H9 (cell line): ENCODE data around the gene DPYSL5. TPM values are rescaled to one million over a fixed set of nuclear protein-coding genes. Genes with fewer than 3 reads are reported as not detected.
A peak's percentile ranks its signal among the peaks of the same experiment; 100 is the strongest.

Experiments used
- DNase-seq: peaks from one replicate; pipeline ENCODE4 v3.0.0-alpha.2; 2017
- H2AFZ ChIP-seq: one replicate; pipeline ENCODE4 v1.6.1; 2013; ENCODE audit warnings: mild to moderate bottlenecking, low read length, control low read depth, moderate library complexity
- H2AK5ac ChIP-seq: 2 replicates; pipeline ENCODE4 v1.6.1; 2013; ENCODE audit warnings: low read length, control low read depth, mixed read lengths; ENCODE audit not compliant: insufficient read length
- H2BK120ac ChIP-seq: one replicate; pipeline ENCODE4 v1.6.1; 2013; ENCODE audit warnings: low read depth, mild to moderate bottlenecking, low read length, control low read depth, inconsistent platforms; ENCODE audit not compliant: poor library complexity, severe bottlenecking
- H2BK12ac ChIP-seq: 2 replicates; pipeline ENCODE4 v1.6.1; 2013; ENCODE audit warnings: low read length, control low read depth, mixed read lengths, low read depth; ENCODE audit not compliant: insufficient read length
- H2BK15ac ChIP-seq: 2 replicates; pipeline ENCODE4 v1.6.1; 2013; ENCODE audit warnings: low read depth, low read length, control low read depth
- H2BK20ac ChIP-seq: one replicate; pipeline ENCODE4 v1.6.1; 2013; ENCODE audit warnings: low read depth, mild to moderate bottlenecking, low read length, control low read depth, inconsistent platforms; ENCODE audit not compliant: poor library complexity, severe bottlenecking
- H2BK5ac ChIP-seq: 2 replicates; pipeline ENCODE4 v1.6.1; 2013; ENCODE audit warnings: low read length, control low read depth, mixed read lengths; ENCODE audit not compliant: insufficient read length
- H3K14ac ChIP-seq: 2 replicates; pipeline ENCODE4 v1.6.1; 2013; ENCODE audit warnings: low read length, control low read depth; ENCODE audit not compliant: insufficient read depth
- H3K18ac ChIP-seq: 2 replicates; pipeline ENCODE4 v1.6.1; 2013; ENCODE audit warnings: low read depth, mild to moderate bottlenecking, mixed read lengths, low read length, control low read depth; ENCODE audit not compliant: insufficient read length
- H3K23ac ChIP-seq: 2 replicates; pipeline ENCODE4 v1.6.1; 2013; ENCODE audit warnings: low read length, control low read depth, mixed read lengths, low read depth; ENCODE audit not compliant: insufficient read length
- H3K23me2 ChIP-seq: 2 replicates; pipeline ENCODE4 v1.6.1; 2013; ENCODE audit warnings: low read depth, mild to moderate bottlenecking, mixed read lengths, low read length, control low read depth; ENCODE audit not compliant: insufficient read length, poor library complexity, severe bottlenecking
- H3K27ac ChIP-seq: 2 replicates; pipeline ENCODE4 v1.5.1; 2013; ENCODE audit warnings: low read length, control low read depth, mixed read lengths, low read depth; ENCODE audit not compliant: insufficient read length
- H3K27me3 ChIP-seq: 2 replicates; pipeline ENCODE4 v1.6.1; 2013; ENCODE audit warnings: low read length, control low read depth, inconsistent platforms; ENCODE audit not compliant: insufficient read depth
- H3K4ac ChIP-seq: 2 replicates; pipeline ENCODE4 v1.6.1; 2013; ENCODE audit warnings: low read depth, mild to moderate bottlenecking, control low read depth, inconsistent platforms, low read length, moderate library complexity
- H3K4me1 ChIP-seq: 2 replicates; pipeline ENCODE4 v1.6.1; 2013; ENCODE audit warnings: low read length, control low read depth, inconsistent platforms; ENCODE audit not compliant: insufficient read depth
- H3K4me2 ChIP-seq: 2 replicates; pipeline ENCODE4 v1.6.1; 2013; ENCODE audit warnings: low read length, control low read depth, mixed read lengths; ENCODE audit not compliant: insufficient read length, insufficient read depth
- H3K56ac ChIP-seq: 2 replicates; pipeline ENCODE4 v1.6.1; 2013; ENCODE audit warnings: low read depth, mild to moderate bottlenecking, mixed read lengths, low read length, control low read depth; ENCODE audit not compliant: insufficient read length
- H3K79me1 ChIP-seq: 2 replicates; pipeline ENCODE4 v1.6.1; 2013; ENCODE audit warnings: low read depth, mild to moderate bottlenecking, moderate library complexity, low read length, control low read depth, inconsistent platforms; ENCODE audit not compliant: insufficient read depth, poor library complexity, severe bottlenecking
- H3K79me2 ChIP-seq: 2 replicates; pipeline ENCODE4 v1.6.1; 2013; ENCODE audit warnings: low read length, control low read depth, inconsistent platforms; ENCODE audit not compliant: insufficient read depth
- H3K9ac ChIP-seq: 2 replicates; pipeline ENCODE4 v1.6.1; 2013; ENCODE audit warnings: low read length, control low read depth, mixed read lengths; ENCODE audit not compliant: insufficient read length; ENCODE audit errors: extremely low read depth
- H3K9me3 ChIP-seq: one replicate; pipeline ENCODE4 v1.6.1; 2013; ENCODE audit warnings: low read depth, low read length, inconsistent platforms; ENCODE audit not compliant: control insufficient read depth
- H3T11ph ChIP-seq: one replicate; pipeline ENCODE4 v1.6.1; 2013; ENCODE audit warnings: mild to moderate bottlenecking, low read length, control low read depth, inconsistent platforms
- H4K20me1 ChIP-seq: one replicate; pipeline ENCODE4 v1.6.1; 2013; ENCODE audit not compliant: control insufficient read depth, insufficient read length, insufficient read depth
- H4K5ac ChIP-seq: 2 replicates; pipeline ENCODE4 v1.6.1; 2013; ENCODE audit warnings: low read depth, mild to moderate bottlenecking, mixed read lengths, low read length, control low read depth; ENCODE audit not compliant: insufficient read length
- H4K8ac ChIP-seq: replicated peaks from 2 replicates; pipeline ENCODE4 v1.6.1; 2013; ENCODE audit warnings: low read length, control low read depth, mixed read lengths, low read depth; ENCODE audit not compliant: insufficient read length
- H4K91ac ChIP-seq: 2 replicates; pipeline ENCODE4 v1.6.1; 2013; ENCODE audit warnings: low read depth, mild to moderate bottlenecking, moderate library complexity, mixed read lengths, low read length, control low read depth; ENCODE audit not compliant: insufficient read length
- H3K27ac Mint-ChIP-seq, 3 experiments: 2 replicates in 2 of 3; 3 replicates in 1 of 3; pipeline ENCODE4 v1.8.0; 2020 to 2021; ENCODE audit warnings: mixed read lengths in 3 of 3, mild to moderate bottlenecking in 1 of 3, moderate library complexity in 1 of 3
- H3K27me3 Mint-ChIP-seq: 2 replicates; pipeline ENCODE4 v1.8.0; 2021; ENCODE audit warnings: low read depth, mild to moderate bottlenecking, moderate library complexity, mixed read lengths
- H3K36me3 Mint-ChIP-seq, 3 experiments: 2 replicates in 2 of 3; 3 replicates in 1 of 3; pipeline ENCODE4 v1.8.0; 2020 to 2021; ENCODE audit warnings: low read depth in 3 of 3, mixed read lengths in 3 of 3; ENCODE audit not compliant: insufficient read depth in 1 of 3
- H3K4me1 Mint-ChIP-seq, 2 experiments: 2 replicates each; pipeline ENCODE4 v1.8.0; 2020; ENCODE audit warnings: mixed read lengths in 2 of 2
- H3K4me3 Mint-ChIP-seq, 2 experiments: 2 replicates in 1 of 2; 3 replicates in 1 of 2; pipeline ENCODE4 v1.8.0; 2020 to 2021; ENCODE audit warnings: mild to moderate bottlenecking in 2 of 2, mixed read lengths in 2 of 2, moderate library complexity in 1 of 2
- H3K9me3 Mint-ChIP-seq, 2 experiments: 2 replicates in 1 of 2; 3 replicates in 1 of 2; pipeline ENCODE4 v1.8.0; 2020; ENCODE audit warnings: mild to moderate bottlenecking in 2 of 2, mixed read lengths in 2 of 2, moderate library complexity in 1 of 2
- WGBS: extraction: QIAGEN DNeasy Blood & Tissue Kit; methylation state at CpG from one replicate; pipeline ENCODE4 v1.1.7; 2013; ENCODE audit warnings: missing lambda C conversion rate, low lambda C conversion rate, mixed read lengths; ENCODE audit not compliant: insufficient read length; ENCODE audit errors: extremely low coverage; 5-methylcytosine and 5-hydroxymethylcytosine counted together
- total RNA-seq: library from RNA; stranded (reverse); gene quantifications from 2 replicates; pipeline ENCODE4 v1.2.1, GENCODE V29; 2021
- TF ChIP-seq, protein P1 (sequence below): fragments of 200-600 bp; sonication (generic); conservative IDR thresholded peaks from 3 replicates; pipeline ENCODE4 v1.8.0; 2021; ENCODE audit warnings: antibody characterized with exemption, mild to moderate bottlenecking

DPYSL5 gene
- total RNA-seq, 1 experiment from 2014 or later = 6.4 TPM

DNA sequence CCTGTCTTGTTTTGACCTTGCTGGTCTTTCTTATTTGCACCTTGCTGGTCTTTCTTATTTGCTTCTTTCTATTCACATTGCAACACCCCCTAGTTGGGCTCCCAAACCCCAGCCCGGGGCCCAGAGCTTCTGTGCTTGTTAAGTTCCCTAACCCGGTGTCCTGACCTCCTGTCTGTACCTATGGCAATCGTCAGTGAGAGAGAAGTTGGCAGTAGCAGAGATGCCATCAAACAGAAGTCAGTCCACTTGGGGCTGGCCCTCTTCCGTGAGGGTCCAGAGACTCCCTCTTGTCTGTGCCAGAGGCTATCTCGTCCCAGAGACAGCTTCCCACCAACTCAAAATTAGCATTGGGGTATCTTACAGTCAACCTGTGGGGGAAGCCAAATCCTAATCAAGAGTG lies 55.7 kb downstream of the DPYSL5 start:
- no peak overlapping the region for H4K8ac ChIP-seq
- TF ChIP-seq, protein P1, sequence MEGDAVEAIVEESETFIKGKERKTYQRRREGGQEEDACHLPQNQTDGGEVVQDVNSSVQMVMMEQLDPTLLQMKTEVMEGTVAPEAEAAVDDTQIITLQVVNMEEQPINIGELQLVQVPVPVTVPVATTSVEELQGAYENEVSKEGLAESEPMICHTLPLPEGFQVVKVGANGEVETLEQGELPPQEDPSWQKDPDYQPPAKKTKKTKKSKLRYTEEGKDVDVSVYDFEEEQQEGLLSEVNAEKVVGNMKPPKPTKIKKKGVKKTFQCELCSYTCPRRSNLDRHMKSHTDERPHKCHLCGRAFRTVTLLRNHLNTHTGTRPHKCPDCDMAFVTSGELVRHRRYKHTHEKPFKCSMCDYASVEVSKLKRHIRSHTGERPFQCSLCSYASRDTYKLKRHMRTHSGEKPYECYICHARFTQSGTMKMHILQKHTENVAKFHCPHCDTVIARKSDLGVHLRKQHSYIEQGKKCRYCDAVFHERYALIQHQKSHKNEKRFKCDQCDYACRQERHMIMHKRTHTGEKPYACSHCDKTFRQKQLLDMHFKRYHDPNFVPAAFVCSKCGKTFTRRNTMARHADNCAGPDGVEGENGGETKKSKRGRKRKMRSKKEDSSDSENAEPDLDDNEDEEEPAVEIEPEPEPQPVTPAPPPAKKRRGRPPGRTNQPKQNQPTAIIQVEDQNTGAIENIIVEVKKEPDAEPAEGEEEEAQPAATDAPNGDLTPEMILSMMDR = no peak
- H3K9me3 ChIP-seq = no peaks in the 10 kb centered on the region
- no peak overlapping the region for H3K4me3 Mint-ChIP-seq
- H4K20me1 ChIP-seq = no peaks in the 10 kb centered on the region
- no peak overlapping the region for H3K56ac ChIP-seq
- no peak overlapping the region for H3K23ac ChIP-seq
- no peak overlapping the region for H3K4me2 ChIP-seq
- H2AK5ac ChIP-seq = no peak overlapping the region
- no peak overlapping the region for H3T11ph ChIP-seq
- no peak overlapping the region for H2BK120ac ChIP-seq
- no peak overlapping the region for H3K14ac ChIP-seq
- H3K9ac ChIP-seq = no peak overlapping the region
- peaks cover 2% of the 10 kb centered on the region; the same call in 1 of the 2 replicates for H3K4me1 ChIP-seq
- no peak for DNase-seq
- no peak overlapping the region for H2BK20ac ChIP-seq
- H3K27ac ChIP-seq = no peak overlapping the region
- H4K5ac ChIP-seq = no peak overlapping the region
- no peak overlapping the region for H2BK15ac ChIP-seq
- no peaks in the 10 kb centered on the region for H3K27me3 ChIP-seq
- H3K4ac ChIP-seq = no peak overlapping the region
- peak overlapping the region in 1 of 3 experiments; percentile 22; a peak in 1 of 7 replicates for H3K27ac Mint-ChIP-seq
- H3K9me3 Mint-ChIP-seq = no peaks in the 10 kb centered on the region
- H3K36me3 Mint-ChIP-seq = peaks cover 0 to 6% (median 3%) of the 10 kb centered on the region in 3 experiments; a peak in 1 of 7 replicates
- H4K91ac ChIP-seq = no peak overlapping the region
- no peak overlapping the region for H3K18ac ChIP-seq
- no peaks in the 10 kb centered on the region for H3K79me1 ChIP-seq
- H3K4me1 Mint-ChIP-seq = peaks cover 27 to 45% of the 10 kb centered on the region in 2 experiments
- no peak overlapping the region for H2BK12ac ChIP-seq
- no peak overlapping the region for H2AFZ ChIP-seq
- no peaks in the 10 kb centered on the region for H3K79me2 ChIP-seq
- H3K23me2 ChIP-seq = no peaks in the 10 kb centered on the region
- peaks cover 13% of the 10 kb centered on the region for H3K27me3 Mint-ChIP-seq
- no CpG with 5 or more reads among the region's 5 CpGs for WGBS
- H2BK5ac ChIP-seq = no peak overlapping the region
